GM12801 (cell line): ENCODE measurements around the gene TARS3.

Experiments used
- TF ChIP-seq, protein P1 (sequence below): IDR thresholded peaks from one replicate; pipeline ENCODE4 v1.5.1; 2011; ENCODE audit warnings: control low read depth; ENCODE audit not compliant: insufficient read length; ENCODE audit errors: extremely low read depth

Gene TARS3

GRCh38 chr15:101621961-101622360 lies 102.3 kb downstream of the TARS3 start:
- TF ChIP-seq, protein P1, sequence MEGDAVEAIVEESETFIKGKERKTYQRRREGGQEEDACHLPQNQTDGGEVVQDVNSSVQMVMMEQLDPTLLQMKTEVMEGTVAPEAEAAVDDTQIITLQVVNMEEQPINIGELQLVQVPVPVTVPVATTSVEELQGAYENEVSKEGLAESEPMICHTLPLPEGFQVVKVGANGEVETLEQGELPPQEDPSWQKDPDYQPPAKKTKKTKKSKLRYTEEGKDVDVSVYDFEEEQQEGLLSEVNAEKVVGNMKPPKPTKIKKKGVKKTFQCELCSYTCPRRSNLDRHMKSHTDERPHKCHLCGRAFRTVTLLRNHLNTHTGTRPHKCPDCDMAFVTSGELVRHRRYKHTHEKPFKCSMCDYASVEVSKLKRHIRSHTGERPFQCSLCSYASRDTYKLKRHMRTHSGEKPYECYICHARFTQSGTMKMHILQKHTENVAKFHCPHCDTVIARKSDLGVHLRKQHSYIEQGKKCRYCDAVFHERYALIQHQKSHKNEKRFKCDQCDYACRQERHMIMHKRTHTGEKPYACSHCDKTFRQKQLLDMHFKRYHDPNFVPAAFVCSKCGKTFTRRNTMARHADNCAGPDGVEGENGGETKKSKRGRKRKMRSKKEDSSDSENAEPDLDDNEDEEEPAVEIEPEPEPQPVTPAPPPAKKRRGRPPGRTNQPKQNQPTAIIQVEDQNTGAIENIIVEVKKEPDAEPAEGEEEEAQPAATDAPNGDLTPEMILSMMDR, result no peak

DNA sequence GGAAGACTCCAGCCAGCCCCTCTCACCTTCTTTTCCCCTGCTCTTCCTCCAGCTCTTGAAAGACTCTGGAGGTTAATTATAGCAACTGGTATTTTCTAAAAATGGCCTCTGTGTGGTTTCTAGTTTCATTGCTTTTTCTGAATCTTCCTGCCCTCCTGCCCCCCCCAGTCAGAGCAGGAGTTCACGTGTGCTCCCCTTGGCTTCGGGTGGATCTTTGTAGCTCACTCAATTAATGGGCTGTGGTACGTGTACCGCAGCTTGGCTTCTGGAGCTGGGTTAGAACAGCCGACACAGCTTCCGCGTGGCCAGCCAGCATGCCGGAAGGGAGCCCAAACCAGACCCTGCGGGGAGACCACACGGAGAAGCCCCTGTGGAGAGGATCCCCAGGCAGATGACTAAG lies 103.6 kb downstream of the TARS3 start:
- TF ChIP-seq, protein P1, result no peak

- TF ChIP-seq, protein P1, result no peak
Measured at GRCh38 chr15:101619615-101619865, 104.7 kb downstream of the TARS3 start.

- TF ChIP-seq, protein P1, result no peak
Measured at GRCh38 chr15:101618851-101619614, 105.2 kb downstream of the TARS3 start.

GRCh38 chr15:101618076-101618475 lies 106.2 kb downstream of the TARS3 start:
- TF ChIP-seq, protein P1, result no peak

DNA sequence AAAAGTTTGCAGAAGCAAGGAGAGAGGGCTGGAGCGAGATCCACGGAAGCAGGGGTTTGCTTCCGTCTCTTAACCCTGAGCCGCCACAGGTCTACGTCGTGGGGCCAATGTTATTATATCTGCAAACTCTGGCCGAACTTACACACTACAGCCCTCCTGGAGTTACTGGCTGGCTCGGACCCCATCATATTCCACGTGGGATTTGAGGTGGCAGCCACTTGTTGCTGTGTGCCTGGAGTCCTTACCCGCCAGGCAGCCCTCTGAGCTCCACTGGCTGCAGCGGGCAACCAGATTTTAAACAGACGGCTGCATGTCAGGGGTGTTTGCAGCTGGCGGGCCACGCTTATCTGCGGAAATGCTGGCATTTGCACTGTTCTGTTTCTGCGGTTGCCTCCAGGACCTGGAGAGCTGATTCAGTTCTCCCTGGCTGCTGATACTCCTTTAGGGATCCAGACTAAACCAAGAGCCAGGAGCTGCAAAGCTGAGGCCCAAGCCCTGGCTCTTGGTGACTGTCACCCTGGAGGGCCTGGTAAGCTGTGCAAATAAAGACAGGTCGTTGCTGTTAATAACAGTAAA lies 106.8 kb downstream of the TARS3 start:
- TF ChIP-seq, protein P1, result no peak

GRCh38 chr15:101615986-101616848 lies 108.1 kb downstream of the TARS3 start:
- TF ChIP-seq, protein P1, result no peak
